CD4-positive, alpha-beta T cell (primary cell): ENCODE data around the gene RSPRY1. TPM values are rescaled to one million over a fixed set of nuclear protein-coding genes. Genes with fewer than 3 reads are reported as not detected.

Source experiments
- ATAC-seq: fragments of 200-7000 bp; cut with Tn5 transposase; one replicate; pipeline ENCODE4 v1.10.0; 2022; ENCODE audit warnings: mild to moderate bottlenecking; ENCODE audit not compliant: poor library complexity
- CTCF ChIA-PET: fragments of 350-600 bp; sonication (Branson Sonifier 250); formaldehyde crosslinking; loops from one replicate; lab custom pipeline; 2021; ENCODE audit warnings: antibody characterized with exemption, inconsistent platforms; lab: Charles Lee
- POLR2A ChIA-PET: fragments of 350-600 bp; sonication (Branson Sonifier 250); formaldehyde crosslinking; loops from one replicate; lab custom pipeline; 2021; ENCODE audit warnings: antibody characterized with exemption, inconsistent platforms; lab: Charles Lee
- DNase-seq, 14 experiments: peaks; one replicate each; pipeline ENCODE4 v3.0.0-alpha.2; 2013 to 2020; ENCODE audit warnings: mixed read lengths in 2 of 14
- H3K27ac ChIP-seq, 2 donors: one replicate each; pipeline versions ENCODE4 v1.5.1 to v1.7.0; 2013; ENCODE audit warnings: low read length in 2 of 2, low read depth in 1 of 2, mild to moderate bottlenecking in 1 of 2
- H3K27me3 ChIP-seq, 2 experiments: 1 replicate in 1 of 2; 2 replicates in 1 of 2; pipeline versions ENCODE4 v1.6.1 to v1.7.0; 2013; ENCODE audit warnings: low read length in 2 of 2, control low read depth in 1 of 2, mild to moderate bottlenecking in 1 of 2, moderate library complexity in 1 of 2; ENCODE audit not compliant: insufficient read depth in 2 of 2, control insufficient read depth in 1 of 2
- H3K36me3 ChIP-seq: one replicate; pipeline ENCODE4 v1.6.1; 2013; ENCODE audit warnings: low read length, control low read depth; ENCODE audit not compliant: insufficient read depth
- H3K4me1 ChIP-seq: one replicate; pipeline ENCODE4 v1.6.1; 2013; ENCODE audit warnings: low read length, control low read depth; ENCODE audit not compliant: insufficient read depth
- H3K4me3 ChIP-seq: one replicate; pipeline ENCODE4 v1.5.1; 2013; ENCODE audit warnings: mild to moderate bottlenecking, low read length, moderate library complexity
- H3K9me3 ChIP-seq, 2 experiments: 1 replicate in 1 of 2; 2 replicates in 1 of 2; pipeline versions ENCODE4 v1.6.1 to v1.7.0; 2013; ENCODE audit warnings: low read length in 2 of 2, mild to moderate bottlenecking in 2 of 2, control low read depth in 1 of 2, moderate library complexity in 1 of 2; ENCODE audit not compliant: control insufficient read depth in 1 of 2, insufficient read depth in 1 of 2
- H3K27ac Mint-ChIP-seq: one replicate; pipeline ENCODE4 v1.8.0; 2020; ENCODE audit warnings: mixed read lengths
- H3K27me3 Mint-ChIP-seq: one replicate; pipeline ENCODE4 v1.8.0; 2021; ENCODE audit warnings: mixed read lengths
- H3K36me3 Mint-ChIP-seq: one replicate; pipeline ENCODE4 v1.8.0; 2021; ENCODE audit warnings: low read depth, mixed read lengths
- H3K4me1 Mint-ChIP-seq: one replicate; pipeline ENCODE4 v1.8.0; 2021; ENCODE audit warnings: low read depth, mixed read lengths
- H3K4me3 Mint-ChIP-seq: one replicate; pipeline ENCODE4 v1.8.0; 2020; ENCODE audit warnings: mild to moderate bottlenecking, mixed read lengths
- H3K9me3 Mint-ChIP-seq: one replicate; pipeline ENCODE4 v1.8.0; 2020; ENCODE audit warnings: mixed read lengths
- CTCF ChIP-seq: fragments of 200-600 bp; IDR thresholded peaks from one replicate; pipeline ENCODE4 v1.8.0; 2022; ENCODE audit warnings: antibody characterized with exemption, mild to moderate bottlenecking
- intact Hi-C, 2 experiments: fragments of 100-400 bp; cut with DNase I in 1 of 2; cut with micrococcal nuclease in 1 of 2; formaldehyde crosslinking; loops; one replicate each; pipeline versions ENCODE4 v1.15.1 to v1.9.0; 2023 to 2025; cut with DNase I, micrococcal nuclease
- total RNA-seq, 174 experiments: library from RNA in 2 of 174; stranded (reverse) in 2 of 174; gene quantifications; one replicate each; pipeline ENCODE4 v1.2.3 and lab custom pipeline; 2021 to 2026

Gene RSPRY1
- total RNA-seq, 2 experiments from 2014 or later, result 19.9 to 21.3 TPM

- Mint-ChIP-seq H3K4me3 (no peak overlapping the region), H3K27me3 (no peaks in the 10 kb centered on the region), H3K9me3 (no peaks in the 10 kb centered on the region), H3K27ac (no peak overlapping the region), H3K36me3 (peaks cover 64% of the 10 kb centered on the region), H3K4me1 (peaks cover 9% of the 10 kb centered on the region)
- no peaks in the 10 kb centered on the region for H3K9me3 ChIP-seq
- TF ChIP-seq CTCF, result no peak
- intact Hi-C loops, result no loop called here
- ChIA-PET POLR2A (no interaction called here), CTCF (interaction anchor here (1.2 kb wide), 1 partner anchor 89 kb away, joined by 3 read pairs; no protein-coding TSS in a partner anchor)
- no peak overlapping the region for H3K4me3 ChIP-seq
- H3K4me1 ChIP-seq, result peaks cover 2% of the 10 kb centered on the region
- H3K36me3 ChIP-seq, result peaks cover 45% of the 10 kb centered on the region
- DNase-seq (no peak), ATAC-seq (no peak)
- H3K27me3 ChIP-seq, result no peaks in the 10 kb centered on the region
- no peak overlapping the region for H3K27ac ChIP-seq
These were observed 13.3 kb upstream of the RSPRY1 start for GRCh38 chr16:57172721-57173290.

GRCh38 chr16:57175896-57176295, 10.2 kb upstream of the RSPRY1 start:
- Histone ChIP-seq H3K4me3 (no peak overlapping the region), H3K36me3 (peaks cover 35% of the 10 kb centered on the region), H3K9me3 (no peaks in the 10 kb centered on the region), H3K4me1 (no peaks in the 10 kb centered on the region), H3K27ac (no peak overlapping the region), H3K27me3 (no peaks in the 10 kb centered on the region)
- Mint-ChIP-seq H3K27ac (peak overlapping the region; percentile 8), H3K4me1 (peaks cover 4% of the 10 kb centered on the region), H3K27me3 (no peaks in the 10 kb centered on the region), H3K9me3 (no peaks in the 10 kb centered on the region), H3K36me3 (peaks cover 46% of the 10 kb centered on the region), H3K4me3 (no peak overlapping the region)
- CTCF ChIA-PET, result no interaction called here
- no peak for TF ChIP-seq CTCF
- DNase-seq (no peak), ATAC-seq (no peak)
- POLR2A ChIA-PET, result no interaction called here
- intact Hi-C loops, result no loop called here

- Histone ChIP-seq H3K4me3 (no peak overlapping the region), H3K36me3 (peaks cover 12% of the 10 kb centered on the region), H3K27me3 (no peaks in the 10 kb centered on the region), H3K27ac (no peak overlapping the region), H3K4me1 (no peaks in the 10 kb centered on the region), H3K9me3 (no peaks in the 10 kb centered on the region)
- H3K9me3 Mint-ChIP-seq, result no peaks in the 10 kb centered on the region
- intact Hi-C loops, result no loop called here
- no peak overlapping the region for H3K4me3 Mint-ChIP-seq
- peaks cover 27% of the 10 kb centered on the region for H3K36me3 Mint-ChIP-seq
- CTCF ChIA-PET, result no interaction called here
- H3K27ac Mint-ChIP-seq, result peak overlapping the region; percentile 5
- POLR2A ChIA-PET, result no interaction called here
- DNase-seq (no peak), ATAC-seq (no peak)
- H3K4me1 Mint-ChIP-seq, result peaks cover 16% of the 10 kb centered on the region
- no peak for TF ChIP-seq CTCF
- no peaks in the 10 kb centered on the region for H3K27me3 Mint-ChIP-seq
These were observed 7.9 kb upstream of the RSPRY1 start for GRCh38 chr16:57178196-57178595.
